IMR-90 (cell line): Measurements from ENCODE around the gene ITPK1. TPM values are rescaled to one million over a fixed set of nuclear protein-coding genes. Genes with fewer than 3 reads are reported as not detected.

Experiments used
- ATAC-seq: fragments of 200-7000 bp; cut with Tn5 transposase; 2 replicates; pipeline ENCODE4 v1.9.1; 2020; ENCODE audit warnings: low read depth, mild to moderate bottlenecking, moderate library complexity
- BruUV-seq: library from RNA; stranded (reverse); fragments of 400-500 nt; replicated peaks from 2 replicates; lab custom pipeline; 2021; lab: Mats Ljungman, UMichigan
- CTCF ChIA-PET: fragments of 300-600 bp; formaldehyde crosslinking; extraction: SDS; loops from one replicate; lab custom pipeline; 2021; ENCODE audit warnings: antibody characterized with exemption; lab: Yijun Ruan, JAX
- POLR2A ChIA-PET: fragments of 300-600 bp; sonication (Branson Sonifier 250); formaldehyde crosslinking; loops from one replicate; lab custom pipeline; 2022; ENCODE audit warnings: antibody characterized with exemption; ENCODE audit not compliant: unreplicated experiment; lab: Charles Lee
- DNase-seq: peaks from one replicate; pipeline ENCODE4 v3.0.0; 2013
- H2AFZ ChIP-seq: replicated peaks from 2 replicates; pipeline ENCODE3; 2013; ENCODE audit warnings: low read length, mild to moderate bottlenecking; ENCODE audit not compliant: poor library complexity
- H2AK5ac ChIP-seq: 2 replicates; pipeline ENCODE4 v1.6.1; 2013; ENCODE audit warnings: low read depth, low read length, inconsistent platforms
- H2AK9ac ChIP-seq: replicated peaks from 2 replicates; pipeline ENCODE3; 2013; ENCODE audit warnings: mild to moderate bottlenecking, low read depth, low read length, moderate library complexity; ENCODE audit not compliant: poor library complexity
- H2BK120ac ChIP-seq: 2 replicates; pipeline ENCODE4 v1.6.1; 2013; ENCODE audit warnings: low read depth, low read length, inconsistent platforms
- H2BK15ac ChIP-seq: 3 replicates; pipeline ENCODE4 v1.6.1; 2013; ENCODE audit warnings: low read depth, low read length, inconsistent platforms
- H2BK20ac ChIP-seq: 2 replicates; pipeline ENCODE4 v1.6.1; 2013; ENCODE audit warnings: low read depth, mild to moderate bottlenecking, inconsistent platforms, low read length, moderate library complexity
- H2BK5ac ChIP-seq: 2 replicates; pipeline ENCODE4 v1.6.1; 2013; ENCODE audit warnings: mild to moderate bottlenecking, low read depth, low read length, inconsistent platforms; ENCODE audit not compliant: poor library complexity, severe bottlenecking
- H3K14ac ChIP-seq: replicated peaks from 2 replicates; pipeline ENCODE4 v1.6.1; 2013; ENCODE audit warnings: low read depth, low read length, inconsistent platforms
- H3K18ac ChIP-seq: 2 replicates; pipeline ENCODE4 v1.6.1; 2013; ENCODE audit warnings: low read depth, low read length, control low read depth
- H3K23ac ChIP-seq: 2 replicates; pipeline ENCODE4 v1.6.1; 2013; ENCODE audit warnings: low read depth, low read length, inconsistent platforms
- H3K27ac ChIP-seq: 2 replicates; pipeline ENCODE4 v1.5.1; 2013; ENCODE audit warnings: mild to moderate bottlenecking, control low read depth, low read length; ENCODE audit not compliant: insufficient read depth
- H3K27me3 ChIP-seq: 2 replicates; pipeline ENCODE4 v1.6.1; 2013; ENCODE audit warnings: low read length; ENCODE audit not compliant: control insufficient read depth, insufficient read depth
- H3K36me3 ChIP-seq: 2 replicates; pipeline ENCODE4 v1.6.1; 2013; ENCODE audit warnings: low read length, mixed read lengths; ENCODE audit not compliant: control insufficient read depth, insufficient read depth
- H3K4ac ChIP-seq: 2 replicates; pipeline ENCODE4 v1.6.1; 2013; ENCODE audit warnings: low read depth, low read length, inconsistent platforms
- H3K4me1 ChIP-seq: 2 replicates; pipeline ENCODE4 v1.6.1; 2013; ENCODE audit warnings: low read length, mixed read lengths; ENCODE audit not compliant: control insufficient read depth, insufficient read depth
- H3K4me2 ChIP-seq: 2 replicates; pipeline ENCODE4 v1.6.1; 2013; ENCODE audit warnings: low read depth, mild to moderate bottlenecking, control low read depth, low read length, moderate library complexity
- H3K4me3 ChIP-seq: 2 replicates; pipeline ENCODE4 v1.5.1; 2013; ENCODE audit warnings: low read depth, mild to moderate bottlenecking, control low read depth, low read length, moderate library complexity; ENCODE audit not compliant: insufficient read depth
- H3K56ac ChIP-seq: 2 replicates; pipeline ENCODE4 v1.6.1; 2013; ENCODE audit warnings: low read length, inconsistent platforms; ENCODE audit not compliant: insufficient read depth; ENCODE audit errors: extremely low read depth
- H3K79me1 ChIP-seq, 2 experiments: 2 replicates each; pipeline ENCODE4 v1.6.1; 2013; ENCODE audit warnings: low read length in 2 of 2, inconsistent platforms in 1 of 2, low read depth in 1 of 2
- H3K9ac ChIP-seq: 2 replicates; pipeline ENCODE4 v1.6.1; 2013; ENCODE audit warnings: low read depth, low read length, control low read depth
- H3K9me1 ChIP-seq: 2 replicates; pipeline ENCODE4 v1.6.1; 2013; ENCODE audit warnings: low read length, inconsistent platforms; ENCODE audit not compliant: insufficient read depth
- H3K9me3 ChIP-seq: 2 replicates; pipeline ENCODE4 v1.6.1; 2013; ENCODE audit warnings: low read length; ENCODE audit not compliant: control insufficient read depth, insufficient read depth
- H4K20me1 ChIP-seq: 2 replicates; pipeline ENCODE4 v1.6.1; 2013; ENCODE audit warnings: low read length, inconsistent platforms; ENCODE audit not compliant: insufficient read depth
- H4K5ac ChIP-seq: 2 replicates; pipeline ENCODE4 v1.6.1; 2013; ENCODE audit warnings: mild to moderate bottlenecking, low read depth, low read length, control low read depth
- H4K8ac ChIP-seq, 2 experiments: 2 replicates each; pipeline ENCODE4 v1.6.1; 2013; ENCODE audit warnings: low read depth in 2 of 2, low read length in 2 of 2, control low read depth in 1 of 2, inconsistent platforms in 1 of 2
- H4K91ac ChIP-seq: 2 replicates; pipeline ENCODE4 v1.6.1; 2013; ENCODE audit warnings: low read depth, low read length, inconsistent platforms; ENCODE audit not compliant: insufficient read depth
- BHLHE40 ChIP-seq: fragments of 150-350 bp; IDR thresholded peaks from 2 replicates; pipeline ENCODE4 v1.6.1; 2016; ENCODE audit warnings: mild to moderate bottlenecking, low read depth, low read length
- CEBPB ChIP-seq: IDR thresholded peaks from 2 replicates; pipeline ENCODE4 v1.6.1; 2012; ENCODE audit warnings: low read depth, low read length, improper control_type of control experiment
- CHD1 ChIP-seq: IDR thresholded peaks from 2 replicates; pipeline ENCODE4 v1.6.1; 2012; ENCODE audit warnings: low read depth, low read length, improper control_type of control experiment
- ELK1 ChIP-seq: fragments of 150-350 bp; IDR thresholded peaks from 2 replicates; pipeline ENCODE4 v1.6.1; 2016; ENCODE audit warnings: low read depth, mild to moderate bottlenecking, low read length, moderate library complexity, borderline replicate concordance
- FOS ChIP-seq: fragments of 150-350 bp; IDR thresholded peaks from 2 replicates; pipeline ENCODE4 v1.6.1; 2016; ENCODE audit warnings: low read depth, low read length
- MAFK ChIP-seq: IDR thresholded peaks from 2 replicates; pipeline ENCODE4 v1.6.1; 2012; ENCODE audit warnings: low read depth, low read length, improper control_type of control experiment
- MAZ ChIP-seq: IDR thresholded peaks from 2 replicates; pipeline ENCODE4 v1.6.1; 2012; ENCODE audit warnings: low read depth, mild to moderate bottlenecking, low read length, improper control_type of control experiment, moderate library complexity, borderline replicate concordance
- MXI1 ChIP-seq: IDR thresholded peaks from 2 replicates; pipeline ENCODE4 v1.6.1; 2012; ENCODE audit warnings: low read depth, mild to moderate bottlenecking, low read length, moderate library complexity, borderline replicate concordance
- NFE2L2 ChIP-seq: fragments of 150-350 bp; IDR thresholded peaks from 2 replicates; pipeline ENCODE4 v1.6.1; 2016; ENCODE audit warnings: low read depth, mild to moderate bottlenecking, low read length
- POLR2A ChIP-seq: IDR thresholded peaks from 2 replicates; pipeline ENCODE4 v1.6.1; 2012; ENCODE audit warnings: mild to moderate bottlenecking, low read depth, low read length
- RAD21 ChIP-seq: IDR thresholded peaks from 2 replicates; pipeline ENCODE4 v1.6.1; 2012; ENCODE audit warnings: low read length, improper control_type of control experiment
- RCOR1 ChIP-seq: IDR thresholded peaks from 2 replicates; pipeline ENCODE4 v1.6.1; 2012; ENCODE audit warnings: mild to moderate bottlenecking, low read length, improper control_type of control experiment; ENCODE audit not compliant: insufficient replicate concordance
- RFX5 ChIP-seq: IDR thresholded peaks from 2 replicates; pipeline ENCODE4 v1.8.0; 2012; ENCODE audit warnings: low read depth, mild to moderate bottlenecking, low read length, moderate library complexity
- SMC3 ChIP-seq: fragments of 150-350 bp; IDR thresholded peaks from 2 replicates; pipeline ENCODE4 v1.6.1; 2016; ENCODE audit warnings: low read depth, mild to moderate bottlenecking, antibody characterized with exemption, low read length, moderate library complexity
- WGBS, 2 experiments: methylation state at CpG; one replicate each; pipeline versions ENCODE4 v1.1.5 to v1.1.7; 2013; ENCODE audit warnings: missing lambda C conversion rate in 2 of 2; ENCODE audit not compliant: insufficient read length in 1 of 2; ENCODE audit errors: extremely low coverage in 2 of 2; 5-methylcytosine and 5-hydroxymethylcytosine counted together
- dilution Hi-C: fragments of 300-500 bp; cut with HindIII; formaldehyde crosslinking; loops from one replicate; pipeline ENCODE4 v1.14.3; 2018; ENCODE audit warnings: low sequenced_read_pairs; ENCODE audit not compliant: unreplicated experiment
- in situ Hi-C: fragments of 300-500 bp; cut with MboI; formaldehyde crosslinking; loops from 3 replicates; pipeline ENCODE4 v1.14.3; 2019; ENCODE audit warnings: low sequenced_read_pairs, inconsistent platforms, mixed read lengths
- intact Hi-C: fragments of 100-400 bp; cut with micrococcal nuclease; formaldehyde crosslinking; loops from 2 replicates; pipeline ENCODE4 v1.10.0; 2022
- polyA plus RNA-seq, 3 experiments: library from polyadenylated mRNA; depleted of rRNA; stranded (reverse); fragments of >200 nt; gene quantifications; 2 replicates each; pipeline ENCODE4 v1.2.3, GENCODE V29; 2012; ENCODE audit warnings: low replicate concordance in 1 of 3
- total RNA-seq: library from RNA; depleted of rRNA; stranded (reverse); fragments of >200 nt; gene quantifications from 2 replicates; pipeline ENCODE4 v1.2.3, GENCODE V29; 2012
- TF ChIP-seq, protein P1 (sequence below): fragments of 150-350 bp; IDR thresholded peaks from 2 replicates; pipeline ENCODE4 v1.6.1; 2017; ENCODE audit warnings: mild to moderate bottlenecking, antibody characterized with exemption, low read length, low read depth
- TF ChIP-seq, protein P2 (sequence below): conservative IDR thresholded peaks from 2 replicates; pipeline ENCODE4 v1.5.1; 2012; ENCODE audit warnings: mild to moderate bottlenecking, low read depth, low read length, improper control_type of control experiment

The ITPK1 gene
- total and polyA plus RNA-seq, 2 of the 4 experiments (the other 2 are of a cell fraction): 21.7 to 26.9 TPM

DNA sequence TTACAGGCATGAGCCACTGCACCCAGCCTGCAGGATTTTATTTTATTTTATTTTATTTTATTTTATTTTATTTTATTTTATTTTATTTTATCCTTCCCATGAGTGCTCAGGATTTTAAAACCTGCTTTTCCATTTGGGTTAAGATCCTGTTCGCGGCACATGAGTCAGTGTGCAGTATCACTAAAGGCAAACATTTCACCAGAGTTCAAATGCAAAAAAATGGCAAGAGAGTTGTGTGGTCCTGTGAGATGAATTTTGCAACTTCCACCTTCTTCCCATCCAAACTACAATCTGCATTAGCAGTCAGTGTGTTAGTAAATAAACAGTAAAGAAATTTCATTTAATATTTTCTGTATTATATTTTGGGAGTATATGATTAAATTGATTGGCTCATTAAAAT, 39.9 kb upstream of the ITPK1 start:
- H2AFZ ChIP-seq: no peak overlapping the region
- H3K9ac ChIP-seq: no peak overlapping the region
- CTCF ChIA-PET: interaction anchor here (0.7 kb wide), 1 partner anchor 1997 kb away, joined by 3 read pairs; no protein-coding TSS in a partner anchor
- H3K27me3 ChIP-seq: no peaks in the 10 kb centered on the region; the same call in 1 of the 2 replicates
- no peak overlapping the region for H3K27ac ChIP-seq
- no TSS peak for BruUV-seq
- no peaks in the 10 kb centered on the region for H3K9me1 ChIP-seq
- no peak overlapping the region for H2BK5ac ChIP-seq
- POLR2A ChIA-PET: no interaction called here
- no peak overlapping the region for H2BK15ac ChIP-seq
- WGBS, 2 experiments: no CpG with 5 or more reads among the region's 2 CpGs
- H3K4me2 ChIP-seq: no peak overlapping the region
- dilution Hi-C loops (no loop called here), intact Hi-C loops (no loop called here), in situ Hi-C loops (no loop called here)
- no peak overlapping the region for H2BK20ac ChIP-seq
- DNase-seq: no peak
- H3K56ac ChIP-seq: no peak overlapping the region
- no peak overlapping the region for H3K4ac ChIP-seq
- H3K4me1 ChIP-seq: no peaks in the 10 kb centered on the region
- no peaks in the 10 kb centered on the region for H3K9me3 ChIP-seq
- no peak overlapping the region for H4K5ac ChIP-seq
- no peak overlapping the region for H3K23ac ChIP-seq
- H2AK9ac ChIP-seq: no peak overlapping the region
- TF ChIP-seq SMC3 (no peak), CEBPB (no peak), RFX5 (no peak), MAFK (no peak), MXI1 (no peak), BHLHE40 (no peak), RAD21 (no peak), ELK1 (no peak), POLR2A (no peak), RCOR1 (no peak), NFE2L2 (no peak), CHD1 (no peak), FOS (no peak), MAZ (no peak)
- TF ChIP-seq, protein P1, sequence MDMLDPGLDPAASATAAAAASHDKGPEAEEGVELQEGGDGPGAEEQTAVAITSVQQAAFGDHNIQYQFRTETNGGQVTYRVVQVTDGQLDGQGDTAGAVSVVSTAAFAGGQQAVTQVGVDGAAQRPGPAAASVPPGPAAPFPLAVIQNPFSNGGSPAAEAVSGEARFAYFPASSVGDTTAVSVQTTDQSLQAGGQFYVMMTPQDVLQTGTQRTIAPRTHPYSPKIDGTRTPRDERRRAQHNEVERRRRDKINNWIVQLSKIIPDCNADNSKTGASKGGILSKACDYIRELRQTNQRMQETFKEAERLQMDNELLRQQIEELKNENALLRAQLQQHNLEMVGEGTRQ: no peak
- TF ChIP-seq, protein P2, sequence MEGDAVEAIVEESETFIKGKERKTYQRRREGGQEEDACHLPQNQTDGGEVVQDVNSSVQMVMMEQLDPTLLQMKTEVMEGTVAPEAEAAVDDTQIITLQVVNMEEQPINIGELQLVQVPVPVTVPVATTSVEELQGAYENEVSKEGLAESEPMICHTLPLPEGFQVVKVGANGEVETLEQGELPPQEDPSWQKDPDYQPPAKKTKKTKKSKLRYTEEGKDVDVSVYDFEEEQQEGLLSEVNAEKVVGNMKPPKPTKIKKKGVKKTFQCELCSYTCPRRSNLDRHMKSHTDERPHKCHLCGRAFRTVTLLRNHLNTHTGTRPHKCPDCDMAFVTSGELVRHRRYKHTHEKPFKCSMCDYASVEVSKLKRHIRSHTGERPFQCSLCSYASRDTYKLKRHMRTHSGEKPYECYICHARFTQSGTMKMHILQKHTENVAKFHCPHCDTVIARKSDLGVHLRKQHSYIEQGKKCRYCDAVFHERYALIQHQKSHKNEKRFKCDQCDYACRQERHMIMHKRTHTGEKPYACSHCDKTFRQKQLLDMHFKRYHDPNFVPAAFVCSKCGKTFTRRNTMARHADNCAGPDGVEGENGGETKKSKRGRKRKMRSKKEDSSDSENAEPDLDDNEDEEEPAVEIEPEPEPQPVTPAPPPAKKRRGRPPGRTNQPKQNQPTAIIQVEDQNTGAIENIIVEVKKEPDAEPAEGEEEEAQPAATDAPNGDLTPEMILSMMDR: no peak
- H4K91ac ChIP-seq: no peak overlapping the region
- no peaks in the 10 kb centered on the region for H3K79me1 ChIP-seq
- no peaks in the 10 kb centered on the region for H3K36me3 ChIP-seq
- no peak overlapping the region for H2BK120ac ChIP-seq
- H3K14ac ChIP-seq: no peak overlapping the region
- H3K4me3 ChIP-seq: no peak overlapping the region
- H4K8ac ChIP-seq: no peak overlapping the region
- H3K18ac ChIP-seq: no peak overlapping the region
- no peak for ATAC-seq
- H2AK5ac ChIP-seq: no peak overlapping the region
- no peaks in the 10 kb centered on the region for H4K20me1 ChIP-seq
